Vagina (tissue), 2 donors: ENCODE measurements around the gene MLXIPL.

Experiments used
- CTCF ChIP-seq, 3 experiments: fragments of 450-650 bp in 2 of 3; fragments of 200-600 bp in 1 of 3; sonication (generic) in 1 of 3; IDR thresholded peaks; one replicate each; pipeline ENCODE4 v1.5.1; 2017 to 2019; ENCODE audit warnings: antibody characterized with exemption in 3 of 3, mild to moderate bottlenecking in 2 of 3, moderate library complexity in 2 of 3
- POLR2A ChIP-seq, 2 donors: fragments of 450-650 bp; IDR thresholded peaks; one replicate each; pipeline ENCODE4 v1.6.1; 2017; ENCODE audit warnings: antibody characterized with exemption in 2 of 2, mild to moderate bottlenecking in 2 of 2, moderate library complexity in 2 of 2
- POLR2AphosphoS5 ChIP-seq, 2 donors: sonication (generic); formaldehyde crosslinking; IDR thresholded peaks; one replicate each; pipeline ENCODE4 v1.9.0; 2017; ENCODE audit warnings: antibody characterized with exemption in 2 of 2, mild to moderate bottlenecking in 2 of 2, low read depth in 1 of 2; ENCODE audit not compliant: insufficient read depth in 1 of 2

- TF ChIP-seq CTCF (IDR thresholded peaks at IDR 0.05) (no peak), POLR2A (IDR thresholded peaks at IDR 0.05) (no peak), POLR2AphosphoS5 (IDR thresholded peaks at IDR 0.05; ENCODE audit: insufficient read depth in 1 of 2, low read depth in 1 of 2) (no peak)
Observed at GRCh38 chr7:73668103-73668885, 44.0 kb upstream of the MLXIPL start.
